Right ventricle myocardium inferior (tissue), 1 donor: ENCODE results near the gene RBMX2. TPM values are rescaled to one million over a fixed set of nuclear protein-coding genes. Genes with fewer than 3 reads are reported as not detected.
"Not testable (repeated sequence)": the region's sequence is repeated elsewhere in the genome, so short reads cannot be mapped to it uniquely, and the experiment has no call there.

Experiments used
- ATAC-seq: fragments of 200-7000 bp; cut with Tn5 transposase; one replicate; pipeline ENCODE4 v1.9.1; 2020; ENCODE audit warnings: mild to moderate bottlenecking, moderate library complexity
- DNase-seq: peaks from one replicate; pipeline ENCODE4 v3.0.0; 2021; ENCODE audit errors: missing footprints
- intact Hi-C: fragments of 100-400 bp; cut with DNase I; formaldehyde crosslinking; loops from one replicate; pipeline ENCODE4 v1.11.0; 2022
- total RNA-seq: library from RNA; stranded (reverse); fragmentation: NEBNext Ultra II Directional; extraction: Animal tissue kit (Norgen Biotek cat#: 25700); gene quantifications from one replicate; pipeline ENCODE4 v1.2.1, GENCODE V29; 2021
- donor health status: DM: no; HTN: yes; CAD: no; lungs with severe emphysema.

The RBMX2 gene
- total RNA-seq, 1 donor from 2014 or later, result 9.9 TPM

DNA sequence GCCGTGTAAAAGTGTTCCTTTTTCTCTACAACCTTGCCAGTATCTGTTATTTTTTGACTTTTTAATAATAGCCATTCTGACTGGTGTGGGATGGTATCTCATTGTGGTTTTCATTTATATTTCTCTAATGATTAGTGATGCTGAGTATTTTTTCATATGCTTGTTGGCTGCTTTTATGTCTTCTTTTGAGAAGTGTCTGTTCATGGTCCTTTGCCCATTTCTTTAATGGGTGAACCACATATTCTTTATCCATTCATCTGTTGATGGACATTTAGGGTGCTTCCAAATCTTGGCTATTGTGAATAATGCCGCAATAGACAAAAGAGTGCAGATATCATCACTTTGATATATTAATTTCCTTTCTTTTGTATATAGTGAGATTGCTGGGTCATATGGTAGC is 36.2 kb downstream of the RBMX2 start:
- ATAC-seq, intact Hi-C loops: not testable (repeated sequence)

DNA sequence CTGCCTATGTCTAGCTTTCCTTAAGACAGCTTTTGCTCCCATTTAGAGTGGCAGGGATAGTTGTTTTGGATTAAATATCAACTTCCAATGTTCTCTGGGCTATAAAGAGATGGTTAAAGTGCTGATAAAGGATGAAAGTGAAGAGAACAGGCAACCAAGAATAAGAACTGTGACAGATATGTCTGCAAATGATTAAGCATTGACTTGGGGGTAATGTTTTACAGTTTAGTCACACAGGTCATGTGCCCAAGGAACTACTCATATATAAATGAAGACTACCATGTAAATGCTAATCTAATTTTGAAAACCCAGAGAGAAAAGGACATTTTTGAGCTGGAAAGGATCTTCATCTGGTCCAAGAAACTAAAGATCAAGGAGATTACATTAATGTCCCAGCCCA is 42.1 kb downstream of the RBMX2 start:
- DNase-seq (no peak), ATAC-seq (no peak)
- intact Hi-C loops, result no loop called here

More for the DNA sequence above, 36.2 kb downstream of the RBMX2 start:
- not testable (repeated sequence) for DNase-seq

DNA sequence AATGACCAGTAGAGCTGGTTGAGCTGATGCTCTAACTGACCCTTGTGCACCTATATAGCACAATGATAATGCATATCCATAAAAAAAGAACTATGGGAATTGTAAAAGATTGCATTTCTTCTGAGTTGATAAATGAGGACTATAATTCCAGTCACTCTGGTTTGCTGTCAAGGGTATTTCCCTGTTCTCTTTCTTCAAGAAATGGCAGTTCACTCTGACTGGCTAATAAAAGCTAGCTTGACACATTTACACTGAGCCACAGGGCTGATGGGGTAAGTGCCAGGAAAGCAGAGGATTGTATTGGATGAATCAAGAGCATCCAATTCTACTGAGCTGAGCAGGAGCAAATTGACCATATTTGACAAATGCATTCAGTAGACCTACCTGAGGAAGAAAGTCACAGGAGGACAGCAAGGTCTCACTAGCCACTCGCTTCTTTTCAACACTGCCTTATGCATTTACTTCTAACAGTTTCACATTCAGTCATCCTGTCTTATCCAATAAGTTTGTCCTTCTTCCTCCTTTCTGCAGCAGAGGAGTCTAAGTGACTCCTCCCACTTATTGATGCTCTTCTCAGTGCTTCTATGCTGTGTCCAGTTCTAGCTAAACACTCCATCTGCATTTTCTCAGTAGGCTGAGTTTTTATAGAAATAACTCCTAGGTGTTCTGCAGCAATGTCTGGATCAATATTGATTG is 43.0 kb downstream of the RBMX2 start:
- intact Hi-C loops, result no loop called here
- ATAC-seq (no peak), DNase-seq (no peak)

DNA sequence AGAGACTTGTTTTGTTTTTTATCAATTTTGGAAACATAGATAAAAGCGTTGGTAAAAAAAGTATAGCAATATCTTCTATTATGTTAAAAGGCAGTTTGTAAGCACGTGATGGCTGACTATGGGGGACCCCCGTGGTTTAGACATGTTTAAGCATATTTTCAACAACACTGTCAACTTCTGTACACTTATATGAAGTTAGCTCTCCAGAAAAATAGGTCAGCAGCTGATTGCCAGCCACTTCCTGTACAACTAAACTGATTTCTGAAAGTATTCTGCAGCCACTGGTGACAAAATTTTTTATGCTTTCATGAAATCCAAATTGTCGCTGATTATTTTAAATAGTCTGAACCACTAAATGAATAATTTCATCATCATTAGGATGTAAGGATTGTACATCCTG is 45.2 kb downstream of the RBMX2 start:
- intact Hi-C loops, result no loop called here
- no peak for ATAC-seq
- no peak for DNase-seq

Other genes with a start within 250 kb of the RBMX2 start
- gene AIFM1, start 236.1 kb upstream of the RBMX2 start, total RNA-seq, result 132 TPM
- gene RAB33A, start 230.0 kb upstream of the RBMX2 start, total RNA-seq, result 0.32 TPM
- gene ZNF280C, start 133.1 kb upstream of the RBMX2 start, total RNA-seq, result 1.5 TPM
- 4.8 TPM for gene SLC25A14, start 62.1 kb upstream of the RBMX2 start, total RNA-seq
- gene GPR119, start 16.3 kb upstream of the RBMX2 start, total RNA-seq, result not detected